Erythroblast (primary cell): Measurements from ENCODE around the gene KRTAP19-3.
"Not testable (repeated sequence)": the region's sequence is repeated elsewhere in the genome, so short reads cannot be mapped to it uniquely, and the experiment has no call there.

Source experiments
- DNase-seq, 2 experiments: peaks; one replicate each; lab custom pipeline; 2025; lab: John Stamatoyannopoulos, UW
- GATA1 ChIP-seq: IDR thresholded peaks from 2 replicates; pipeline ENCODE4 v1.6.1; 2011; ENCODE audit warnings: low read depth, mild to moderate bottlenecking, control low read depth, low read length, moderate library complexity
- POLR2A ChIP-seq: IDR thresholded peaks from 2 replicates; pipeline ENCODE4 v1.6.1; 2011; ENCODE audit warnings: mild to moderate bottlenecking, low read length

KRTAP19-3 gene

GRCh38 chr21:30491963-30492428 lies at the start of gene KRTAP19-3:
Gene KRTAP19-3, minus strand, starts transcription at chr21:30492013. Its CDS starts 56 bp downstream, at chr21:30491957.
- no peak for DNase-seq
- no peak for TF ChIP-seq GATA1
- no peak for TF ChIP-seq POLR2A

- no peak for DNase-seq
- TF ChIP-seq GATA1 (no peak), POLR2A (no peak)
Measured at GRCh38 chr21:30518876-30519275, 27.1 kb upstream of the KRTAP19-3 start.

GRCh38 chr21:30515681-30516080 lies 23.9 kb upstream of the KRTAP19-3 start:
- DNase-seq, result no peak
- no peak for TF ChIP-seq POLR2A
- TF ChIP-seq GATA1, result no peak

- not testable (repeated sequence) for DNase-seq
Measured at GRCh38 chr21:30505621-30506205, 13.9 kb upstream of the KRTAP19-3 start.

DNA sequence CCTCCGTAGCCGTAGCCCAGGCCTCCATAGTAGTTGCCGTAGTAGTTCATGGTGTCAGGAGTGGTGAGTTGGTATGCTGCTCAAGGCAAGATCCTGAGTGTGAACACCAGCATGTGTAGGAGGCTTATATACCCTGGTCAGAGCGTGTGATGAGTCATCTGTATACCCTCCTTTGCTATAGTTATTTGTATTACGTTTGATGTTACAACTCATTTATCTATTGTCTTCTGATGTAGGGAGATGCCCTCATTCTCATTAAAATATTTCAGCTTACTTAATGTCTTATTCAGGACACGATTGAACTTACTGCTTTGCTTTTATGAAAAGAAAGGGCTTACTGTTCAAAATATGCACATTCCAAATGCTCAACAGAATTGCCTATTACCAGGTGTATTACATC lies 10.2 kb upstream of the KRTAP19-3 start, which contains the start of gene KRTAP19-5:
Gene KRTAP19-5, minus strand, starts transcription at position 101 of the 400 bp plus-strand sequence. Its CDS starts 51 bp downstream, at position 50.
- DNase-seq, result no peak
- TF ChIP-seq POLR2A (no peak), GATA1 (no peak)

- DNase-seq, result no peak
- no peak for TF ChIP-seq POLR2A
- TF ChIP-seq GATA1, result no peak
Measured at GRCh38 chr21:30497065-30497464, 5.3 kb upstream of the KRTAP19-3 start, which contains the start of gene KRTAP19-4. Gene KRTAP19-4, minus strand, starts transcription at chr21:30497165. Its CDS starts 55 bp downstream, at chr21:30497110.

- no peak for DNase-seq
- no peak for TF ChIP-seq POLR2A
- no peak for TF ChIP-seq GATA1
Measured at GRCh38 chr21:30487336-30487735, 4.5 kb downstream of the KRTAP19-3 start, which contains the start of gene KRTAP19-2. Gene KRTAP19-2, minus strand, starts transcription at chr21:30487436. Its CDS starts 88 bp downstream, at chr21:30487348.

DNA sequence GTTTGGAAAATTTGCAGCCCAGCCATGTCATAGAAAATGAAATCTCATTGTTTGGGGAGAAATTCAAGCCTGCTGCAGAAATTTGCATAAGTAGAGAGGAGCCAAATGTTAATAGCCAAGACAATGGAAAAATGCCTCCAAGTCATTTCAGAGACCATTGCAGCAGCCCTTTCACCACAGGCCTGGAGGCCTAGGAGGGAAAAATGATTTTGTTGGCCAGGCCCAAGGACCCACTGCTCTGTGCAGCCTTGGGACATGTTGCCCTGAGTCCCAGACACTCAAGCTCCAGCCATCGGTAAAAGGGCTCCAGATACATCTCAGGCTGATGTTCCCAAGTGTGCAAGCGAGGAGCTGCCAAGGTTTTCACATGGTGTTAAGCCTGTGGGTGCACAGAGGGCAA lies 5.6 kb downstream of the KRTAP19-3 start:
- TF ChIP-seq POLR2A (no peak), GATA1 (no peak)
- DNase-seq, result no peak

- no peak for DNase-seq
- TF ChIP-seq GATA1 (no peak), POLR2A (no peak)
Measured at GRCh38 chr21:30482130-30482529, 9.7 kb downstream of the KRTAP19-3 start.

- DNase-seq, result no peak
- TF ChIP-seq GATA1 (no peak), POLR2A (no peak)
Measured at GRCh38 chr21:30480145-30480544, 11.7 kb downstream of the KRTAP19-3 start, which contains the start of gene KRTAP19-1. Gene KRTAP19-1, minus strand, starts transcription at chr21:30480367. Its CDS starts 50 bp downstream, at chr21:30480317.

DNA sequence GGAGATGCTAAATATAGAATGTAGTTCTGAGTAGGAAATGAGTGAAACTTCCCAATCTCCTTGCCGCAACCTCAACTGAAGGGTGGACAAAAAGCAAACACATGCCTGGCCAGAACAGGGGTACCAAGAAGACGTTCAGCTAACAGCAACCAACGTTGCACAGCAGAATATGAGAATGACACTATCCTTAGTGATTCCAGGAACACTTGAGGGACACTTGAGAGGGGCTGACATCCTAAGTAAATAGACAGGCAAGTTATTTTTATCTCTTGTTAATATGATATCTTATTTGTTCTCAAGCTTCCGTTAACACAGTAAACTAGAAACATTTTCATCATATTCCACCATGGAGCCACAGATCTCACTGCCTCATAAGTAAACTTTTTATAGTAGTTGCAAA lies 12.6 kb downstream of the KRTAP19-3 start:
- DNase-seq, result no peak
- TF ChIP-seq GATA1 (no peak), POLR2A (no peak)

- TF ChIP-seq POLR2A (no peak), GATA1 (no peak)
- no peak for DNase-seq
Measured at GRCh38 chr21:30478004-30478403, 13.8 kb downstream of the KRTAP19-3 start.

- TF ChIP-seq GATA1 (no peak), POLR2A (no peak)
- no peak for DNase-seq
Measured at GRCh38 chr21:30468900-30469714, 22.7 kb downstream of the KRTAP19-3 start.

DNA sequence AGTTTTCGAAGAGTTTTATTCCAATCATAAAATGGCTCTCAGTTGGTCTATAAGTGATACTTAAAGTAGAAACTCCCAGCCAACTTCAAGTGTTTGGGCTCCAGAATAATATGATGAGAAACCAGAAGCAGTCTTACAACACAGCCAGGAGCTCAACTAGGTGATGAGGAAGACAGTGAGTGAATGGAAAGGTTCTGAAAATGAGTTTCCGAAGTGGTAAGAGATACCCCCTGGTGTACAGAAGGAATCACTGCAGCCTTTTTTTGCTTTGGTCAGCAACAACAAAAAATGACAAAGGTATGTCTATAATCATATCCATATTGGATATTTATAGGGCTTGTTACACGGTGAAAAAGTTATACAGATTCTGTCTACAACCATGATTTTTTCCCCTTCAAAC lies 28.1 kb downstream of the KRTAP19-3 start:
- TF ChIP-seq GATA1 (no peak), POLR2A (no peak)
- DNase-seq, result peak in 1 of 2 experiments; percentile 22

GRCh38 chr21:30448514-30448913 lies 43.3 kb downstream of the KRTAP19-3 start:
- TF ChIP-seq POLR2A (no peak), GATA1 (no peak)
- no peak for DNase-seq

GRCh38 chr21:30447056-30447455 lies 44.8 kb downstream of the KRTAP19-3 start:
- DNase-seq, result no peak
- TF ChIP-seq GATA1, result no peak
